Gastrocnemius medialis (tissue), 4 donors: ENCODE measurements around the gene AMBN.

ENCODE experiments used
- POLR2A ChIP-seq, 2 donors: fragments of 450-650 bp; IDR thresholded peaks; one replicate each; pipeline ENCODE4 v1.6.1; 2017; ENCODE audit warnings: antibody characterized with exemption in 2 of 2, mild to moderate bottlenecking in 2 of 2, moderate library complexity in 2 of 2
- TF ChIP-seq, protein P1 (sequence below), 5 experiments: fragments of 450-650 bp in 3 of 5; fragments of 200-600 bp in 2 of 5; sonication (generic) in 2 of 5; IDR thresholded peaks in 4 of 5; conservative IDR thresholded peaks in 1 of 5; 1 replicate in 4 of 5; 2 replicates in 1 of 5; pipeline ENCODE4 v1.5.1; 2016 to 2019; ENCODE audit warnings: antibody characterized with exemption in 5 of 5, mild to moderate bottlenecking in 3 of 5, moderate library complexity in 3 of 5

GRCh38 chr4:70570796-70571195 lies 21.3 kb upstream of the AMBN start:
- TF ChIP-seq, protein P1, sequence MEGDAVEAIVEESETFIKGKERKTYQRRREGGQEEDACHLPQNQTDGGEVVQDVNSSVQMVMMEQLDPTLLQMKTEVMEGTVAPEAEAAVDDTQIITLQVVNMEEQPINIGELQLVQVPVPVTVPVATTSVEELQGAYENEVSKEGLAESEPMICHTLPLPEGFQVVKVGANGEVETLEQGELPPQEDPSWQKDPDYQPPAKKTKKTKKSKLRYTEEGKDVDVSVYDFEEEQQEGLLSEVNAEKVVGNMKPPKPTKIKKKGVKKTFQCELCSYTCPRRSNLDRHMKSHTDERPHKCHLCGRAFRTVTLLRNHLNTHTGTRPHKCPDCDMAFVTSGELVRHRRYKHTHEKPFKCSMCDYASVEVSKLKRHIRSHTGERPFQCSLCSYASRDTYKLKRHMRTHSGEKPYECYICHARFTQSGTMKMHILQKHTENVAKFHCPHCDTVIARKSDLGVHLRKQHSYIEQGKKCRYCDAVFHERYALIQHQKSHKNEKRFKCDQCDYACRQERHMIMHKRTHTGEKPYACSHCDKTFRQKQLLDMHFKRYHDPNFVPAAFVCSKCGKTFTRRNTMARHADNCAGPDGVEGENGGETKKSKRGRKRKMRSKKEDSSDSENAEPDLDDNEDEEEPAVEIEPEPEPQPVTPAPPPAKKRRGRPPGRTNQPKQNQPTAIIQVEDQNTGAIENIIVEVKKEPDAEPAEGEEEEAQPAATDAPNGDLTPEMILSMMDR (IDR thresholded peaks at IDR 0.05 in 4 of 5, conservative IDR thresholded peaks at IDR 0.05 in 1 of 5) = no peak
- no peak for TF ChIP-seq POLR2A (IDR thresholded peaks at IDR 0.05)
